GM18526 (cell line): Measurements from ENCODE around the gene AGRP.

ENCODE experiments used
- POLR2A ChIP-seq: IDR thresholded peaks from 3 replicates; pipeline ENCODE4 v1.6.1; 2011; ENCODE audit not compliant: insufficient read length; ENCODE audit errors: extremely low read depth

Gene AGRP

DNA sequence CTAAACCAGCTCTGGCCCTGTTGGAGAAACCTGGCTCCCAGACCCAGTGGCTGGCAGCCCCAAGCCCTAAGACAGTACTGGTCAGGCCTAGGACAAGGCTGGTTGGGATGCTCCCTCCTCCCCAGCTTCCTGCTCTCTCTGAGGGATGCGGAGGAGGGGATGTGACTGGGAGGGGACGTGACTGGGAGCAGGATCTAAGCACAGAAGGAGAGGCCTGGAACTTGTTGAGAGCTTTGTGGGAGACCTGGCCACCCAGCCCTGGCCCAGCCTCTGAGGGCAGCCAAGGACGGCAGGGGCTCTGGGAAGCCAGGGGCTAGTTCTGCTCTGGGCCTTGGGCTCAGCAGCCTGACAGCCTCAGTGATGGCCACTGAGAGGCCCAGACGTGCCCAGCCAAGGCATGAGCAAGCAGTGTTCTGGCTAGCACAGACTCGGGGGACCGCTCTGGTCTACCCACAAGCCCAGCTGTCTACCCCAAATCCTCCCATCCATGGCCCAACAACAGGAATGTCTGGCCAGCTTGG, 25.2 kb downstream of the AGRP start:
- no peak for TF ChIP-seq POLR2A

DNA sequence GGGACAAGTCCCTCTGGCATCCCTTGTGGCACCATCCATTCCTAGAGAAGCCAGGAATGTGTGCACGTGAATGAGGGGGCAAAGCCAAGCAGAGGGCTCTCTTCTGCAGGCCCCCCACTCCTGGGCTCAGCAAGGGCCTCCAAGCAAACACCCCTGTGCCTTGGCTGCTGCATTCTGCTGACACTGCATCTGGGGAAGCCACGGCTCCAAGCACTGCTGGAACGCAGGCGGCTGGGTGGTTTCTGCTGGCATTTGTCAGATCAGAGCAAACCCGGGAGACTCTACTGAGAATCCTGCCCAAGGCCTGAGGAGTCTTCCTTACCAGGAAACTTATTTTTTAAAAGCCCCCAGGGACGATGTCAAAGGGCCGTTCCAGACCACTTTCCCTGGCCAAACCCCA, 25.7 kb downstream of the AGRP start:
- no peak for TF ChIP-seq POLR2A

DNA sequence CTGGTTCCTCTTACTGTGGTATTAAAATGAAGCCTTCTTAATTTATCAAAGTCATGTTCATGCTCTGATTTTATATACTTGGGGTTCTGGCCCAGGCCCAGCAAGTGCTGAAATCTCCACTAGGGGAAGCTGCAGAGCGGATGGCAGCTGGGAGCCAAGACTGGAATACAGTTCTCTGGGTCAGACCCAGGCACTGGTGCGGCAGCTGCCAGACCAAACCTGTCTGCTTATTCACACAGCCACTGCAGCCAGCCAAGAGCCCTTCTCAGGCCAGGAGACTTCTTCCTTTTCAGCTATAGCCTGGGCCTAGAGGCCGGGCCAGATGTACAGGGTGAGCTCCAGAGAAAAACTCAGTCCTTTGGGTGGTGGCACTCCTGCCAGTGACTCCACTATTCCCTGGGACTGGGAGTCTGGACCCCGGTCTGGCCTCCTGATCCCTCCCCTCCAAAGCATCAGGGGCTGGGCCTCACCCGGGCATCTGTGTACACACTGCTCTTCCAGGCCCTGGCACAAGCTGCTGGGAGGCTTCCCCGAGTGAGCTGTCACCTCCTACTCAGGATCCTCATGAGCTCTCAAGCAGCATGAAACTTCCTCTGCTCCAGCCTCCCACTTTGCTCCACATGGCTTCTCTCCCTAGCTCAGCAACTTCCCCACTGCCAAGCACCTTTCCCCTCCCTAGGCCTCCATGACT, 26.8 kb downstream of the AGRP start:
- TF ChIP-seq POLR2A, result no peak

DNA sequence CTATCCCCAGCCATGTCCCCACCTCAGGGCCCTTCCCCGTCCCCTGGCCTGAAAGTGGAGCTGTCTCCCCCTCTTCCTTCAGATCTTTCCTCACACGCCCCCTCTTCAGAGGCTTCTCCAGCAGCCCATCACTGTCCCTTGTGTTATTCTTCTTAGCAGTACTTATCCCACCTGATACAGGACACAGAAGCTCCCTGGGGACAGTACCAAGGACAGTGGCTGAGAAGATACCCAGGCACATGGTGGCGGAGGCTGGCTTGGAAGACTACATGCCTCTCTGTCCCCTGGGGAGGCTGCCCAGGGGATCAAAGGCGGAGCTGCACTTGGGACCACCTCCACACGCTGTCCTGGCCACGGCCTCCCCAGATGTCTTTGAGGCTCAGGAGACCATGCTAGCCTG, 28.5 kb downstream of the AGRP start:
- no peak for TF ChIP-seq POLR2A

DNA sequence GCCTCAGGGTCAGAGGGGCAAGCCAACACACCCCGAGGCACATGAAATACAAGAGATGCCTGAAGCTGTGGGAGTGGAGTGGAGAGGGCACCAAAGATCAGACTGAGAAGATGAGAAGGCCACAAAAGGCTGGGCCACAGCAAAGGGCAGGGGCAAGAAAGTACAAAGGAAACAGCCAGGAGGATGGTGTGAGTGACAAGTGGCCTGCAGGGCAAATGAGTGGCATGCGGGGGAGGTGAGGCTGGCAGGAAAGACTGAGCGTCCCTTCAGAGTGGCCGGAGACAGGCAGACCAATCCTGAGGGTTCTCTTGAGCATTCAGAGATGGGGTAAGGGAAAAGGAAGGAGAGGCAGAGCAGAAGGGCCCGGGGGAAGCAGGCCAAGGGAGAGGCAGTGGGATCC, 29.2 kb downstream of the AGRP start:
- no peak for TF ChIP-seq POLR2A

DNA sequence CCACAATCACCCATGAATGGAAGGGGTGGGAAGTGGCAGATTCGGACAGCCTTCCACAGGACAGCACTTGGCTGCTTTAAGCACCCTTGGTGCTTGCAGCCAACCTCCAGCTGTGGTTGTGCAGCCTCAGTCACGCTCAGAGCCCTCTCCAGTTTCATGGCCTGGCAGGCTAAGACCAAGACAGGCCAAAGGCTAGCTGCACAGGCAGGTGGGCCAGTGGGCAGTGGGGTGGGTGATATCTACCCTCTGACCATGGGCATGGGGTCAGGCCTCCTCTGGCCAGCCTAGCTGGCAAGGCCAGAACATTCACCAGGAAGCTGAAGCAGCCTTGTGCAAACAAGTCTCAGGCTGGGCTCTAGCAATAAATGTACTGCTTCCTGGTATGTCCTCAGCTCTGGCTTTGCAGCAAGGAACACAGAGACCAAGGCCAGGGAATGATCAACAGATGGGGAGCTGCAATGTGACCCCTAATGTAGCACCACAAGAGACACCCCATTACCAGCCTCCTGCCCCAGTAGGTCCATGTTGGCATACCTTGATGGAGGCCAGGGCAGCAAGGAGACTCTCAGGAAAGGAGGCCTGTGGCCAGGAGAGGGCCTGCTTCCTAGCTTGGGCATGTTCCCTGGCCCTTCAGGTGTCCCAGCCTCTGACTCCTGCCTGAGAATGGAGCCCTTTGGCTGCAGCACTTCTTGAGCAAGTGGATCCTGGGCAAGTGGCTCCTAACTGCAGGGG, 31.5 kb downstream of the AGRP start:
- no peak for TF ChIP-seq POLR2A

DNA sequence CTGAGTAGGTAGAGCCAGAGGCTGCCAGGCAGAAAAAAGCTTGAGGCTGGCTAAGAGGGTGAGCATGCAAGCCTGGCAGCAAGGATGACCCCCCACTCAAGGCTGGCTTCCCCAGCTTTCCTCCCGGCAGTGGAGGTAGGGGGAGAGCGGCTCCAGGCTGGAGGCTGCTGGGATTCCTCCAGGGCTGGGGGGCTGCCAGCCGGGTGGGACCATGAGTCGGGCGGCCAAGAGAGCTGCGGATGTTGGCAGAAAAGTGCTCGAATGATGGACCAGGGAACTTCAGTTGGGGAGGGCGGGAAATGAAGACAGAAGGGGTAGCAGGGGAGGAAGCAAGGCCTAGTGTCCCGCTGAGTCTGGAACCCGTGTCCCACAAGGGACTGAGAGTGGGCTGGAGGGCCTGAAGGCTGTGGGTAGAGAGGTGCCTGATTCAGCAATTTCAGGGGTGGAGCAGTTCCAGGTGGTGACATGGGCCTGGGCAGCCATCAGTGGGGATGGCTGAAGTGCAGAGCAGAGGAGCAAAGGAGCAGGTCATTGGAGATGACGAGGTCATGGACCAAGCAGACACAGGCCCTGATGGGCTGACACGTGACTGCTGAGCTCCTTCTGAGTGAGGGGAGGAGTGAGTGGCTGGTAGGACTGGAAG, 32.2 kb downstream of the AGRP start:
- TF ChIP-seq POLR2A, result no peak

DNA sequence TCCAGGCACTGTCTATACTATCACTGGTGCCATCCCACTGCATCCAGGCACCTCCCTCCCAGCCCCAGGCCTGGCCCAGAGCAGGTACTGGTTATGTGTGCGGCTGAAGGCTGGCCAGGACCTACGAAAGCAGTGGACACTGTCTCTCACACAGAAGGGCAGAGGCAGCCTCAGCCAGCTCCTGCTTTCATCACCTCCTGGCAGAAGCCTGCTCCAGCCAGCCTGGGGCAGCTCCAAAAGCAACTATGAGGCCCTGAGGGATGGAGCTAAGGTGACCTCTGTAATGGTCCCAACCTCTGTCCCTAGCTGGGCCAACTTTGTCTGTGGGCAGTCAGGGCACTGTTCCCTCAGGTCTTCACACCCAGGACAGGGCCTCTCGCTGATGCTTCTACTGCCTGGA, 33.6 kb downstream of the AGRP start:
- TF ChIP-seq POLR2A, result no peak

DNA sequence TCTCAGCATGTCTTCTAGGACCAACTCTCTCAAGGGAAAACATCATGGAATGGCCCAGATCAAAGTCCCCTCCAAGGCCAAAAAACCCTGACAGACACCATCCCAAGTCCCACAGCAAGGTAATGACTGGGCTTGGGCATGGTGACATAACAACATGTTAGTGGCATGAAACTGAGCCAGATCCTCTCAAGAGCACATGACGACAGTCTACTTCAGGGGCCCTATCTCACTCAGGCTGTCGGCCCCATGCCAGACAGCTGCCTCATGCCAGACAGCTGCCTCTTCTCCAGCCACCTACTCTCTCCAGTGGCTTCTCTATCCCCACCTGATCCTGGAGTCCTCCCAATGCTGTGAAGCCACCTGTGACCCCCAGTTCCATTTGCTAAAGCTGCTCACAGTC, 34.0 kb downstream of the AGRP start:
- TF ChIP-seq POLR2A, result no peak

DNA sequence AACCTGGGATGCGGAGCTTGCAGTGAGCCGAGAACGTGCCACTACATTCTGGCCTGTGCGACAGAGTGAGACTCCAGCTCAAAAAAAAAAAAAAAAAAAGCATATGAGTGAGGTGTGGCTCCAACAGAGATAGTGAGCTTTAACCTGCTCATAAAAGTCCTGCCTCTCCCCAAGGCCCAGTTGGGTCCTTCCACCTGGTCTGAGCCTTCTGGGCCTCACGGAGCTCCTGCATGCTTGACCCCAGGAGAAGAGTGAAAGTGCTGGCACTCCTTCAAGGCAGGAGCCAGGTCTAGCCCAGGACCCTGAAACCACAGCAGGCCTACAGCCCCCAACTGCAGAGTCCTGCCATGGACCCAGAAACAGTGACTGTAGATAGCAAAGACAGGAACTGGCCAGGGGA, 34.8 kb downstream of the AGRP start:
- no peak for TF ChIP-seq POLR2A

DNA sequence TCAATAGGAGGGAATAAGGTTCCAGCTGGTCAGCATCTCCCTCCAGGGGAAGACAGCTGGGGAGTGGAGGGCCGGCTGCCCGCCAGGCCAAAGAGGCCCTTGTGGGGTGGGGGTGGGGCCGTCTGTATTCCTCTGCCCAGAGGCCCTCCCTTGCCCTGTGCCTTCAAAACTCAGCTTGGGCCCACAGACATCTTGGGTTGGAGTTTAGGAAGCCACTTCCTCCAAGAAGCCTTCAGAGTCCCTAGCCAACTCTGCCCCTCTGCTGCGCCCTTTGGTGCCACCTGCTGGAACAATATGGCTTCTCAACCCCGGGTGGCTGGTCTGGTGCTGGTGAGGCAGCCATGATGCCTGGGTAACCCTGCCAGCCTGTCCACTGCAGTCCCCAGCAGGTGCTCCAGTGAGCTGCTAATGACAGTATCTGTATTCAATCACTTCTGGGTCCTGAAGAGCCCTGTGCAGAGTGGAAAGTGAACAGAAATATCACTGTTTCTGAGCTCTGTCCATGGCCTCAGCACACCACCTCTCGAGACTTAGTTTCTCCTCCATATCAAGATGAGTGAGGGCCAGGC, 35.8 kb downstream of the AGRP start:
- no peak for TF ChIP-seq POLR2A

DNA sequence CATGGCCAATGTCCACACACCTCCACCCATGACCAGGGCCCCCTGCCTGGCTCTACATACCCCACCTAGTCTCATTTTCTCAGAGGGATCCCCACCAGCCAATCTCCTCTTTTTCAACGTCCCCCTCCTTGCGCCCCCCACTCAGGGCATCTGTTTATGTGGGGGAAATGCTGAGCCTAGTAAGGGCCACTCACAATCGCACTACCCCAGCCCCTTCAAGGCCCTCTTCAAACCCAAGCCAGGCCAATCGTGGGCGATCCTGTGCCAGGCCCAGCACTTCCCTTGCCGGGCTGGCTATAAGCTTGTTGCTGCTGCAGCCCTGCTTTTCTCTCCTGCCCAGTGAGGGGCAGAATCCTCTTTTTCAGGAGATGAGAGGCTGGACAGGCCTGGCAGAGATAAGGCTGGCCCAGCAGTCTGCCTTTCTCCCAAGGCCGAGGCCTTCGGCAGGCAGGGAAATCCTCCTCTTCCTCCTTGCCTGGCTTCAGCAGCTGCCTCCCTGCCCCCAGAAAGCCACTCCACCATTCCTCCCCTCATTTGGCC, 36.3 kb downstream of the AGRP start:
- no peak for TF ChIP-seq POLR2A

DNA sequence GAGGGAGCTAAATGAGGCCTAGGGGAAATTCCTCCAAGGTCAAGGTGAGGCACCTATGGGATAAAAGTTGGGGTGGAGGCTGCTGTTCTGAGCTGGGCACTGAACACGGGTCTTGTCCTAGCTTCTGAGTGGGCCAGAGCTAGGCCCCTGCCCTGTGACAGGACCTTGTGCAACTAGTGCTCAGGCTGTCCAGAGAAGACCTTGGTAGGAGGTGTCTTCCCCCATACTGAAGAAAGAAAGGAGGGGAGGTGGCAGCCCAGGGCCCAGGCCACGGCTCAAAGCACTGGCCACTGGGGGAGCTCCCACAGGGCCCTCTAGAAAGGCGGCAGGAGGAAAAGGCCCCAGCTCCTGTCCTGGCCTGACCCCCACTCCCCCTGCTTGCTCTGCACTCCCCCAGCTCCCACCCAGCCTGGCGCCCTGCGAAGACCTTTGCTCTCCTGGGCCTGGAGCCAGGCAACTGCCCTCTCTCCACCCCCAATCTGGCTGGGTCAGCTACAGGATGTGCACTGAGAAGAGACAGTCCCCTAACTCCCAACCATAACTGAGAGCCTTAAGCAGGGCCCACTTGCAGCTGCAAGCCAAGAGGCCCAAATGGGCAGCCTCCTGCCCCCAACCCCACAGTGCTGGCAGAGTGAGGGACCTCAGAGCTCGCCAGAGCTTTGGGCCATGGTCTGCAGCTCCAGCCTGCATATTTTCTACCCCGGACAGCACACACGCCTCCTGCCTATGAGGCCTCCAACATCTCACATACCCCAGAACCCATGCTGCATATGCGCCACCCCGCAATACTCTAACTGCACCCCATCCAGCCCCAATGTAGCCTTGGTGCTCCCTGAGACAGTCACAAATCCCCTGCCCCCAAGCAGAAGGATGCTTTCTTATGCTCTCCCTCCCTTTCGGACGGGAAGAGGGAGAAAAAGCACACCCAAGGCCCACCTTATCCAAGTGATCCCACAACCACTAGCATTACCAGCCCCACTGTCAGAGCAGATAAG, 37.1 kb downstream of the AGRP start:
- TF ChIP-seq POLR2A, result no peak

DNA sequence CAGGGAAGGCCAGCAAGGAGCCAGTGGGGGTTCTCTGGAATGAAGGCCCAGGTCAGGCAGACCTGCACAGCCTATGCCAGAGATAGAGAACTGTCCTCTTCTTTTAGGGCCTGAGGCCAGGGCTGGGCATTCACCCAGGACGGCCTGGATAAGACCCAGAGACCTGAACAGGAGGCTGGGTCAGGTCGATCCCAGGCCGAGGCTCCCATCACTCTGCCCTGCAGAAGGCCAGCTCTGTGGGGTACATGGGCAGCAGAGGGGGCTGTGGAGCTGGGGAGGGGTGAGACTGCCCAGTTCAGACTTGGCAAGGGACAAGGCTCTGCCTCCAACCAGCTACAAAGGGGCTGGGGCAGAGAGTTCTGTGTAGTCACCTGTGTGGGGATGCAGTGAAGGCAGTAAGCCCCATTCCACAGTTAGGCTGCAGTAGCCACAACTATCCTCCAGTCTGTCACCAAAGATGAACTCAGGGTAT, 37.9 kb downstream of the AGRP start:
- no peak for TF ChIP-seq POLR2A
